ENCODE measurements around the gene CHST11. TPM values are rescaled to one million over a fixed set of nuclear protein-coding genes. Genes with fewer than 3 reads are reported as not detected.

Gene CHST11
- total and polyA plus RNA-seq, 10 of the 15 experiments (the other 5 are each of a cell fraction or from before 2014, with no cell fraction given), result 1.9 to 38.1 (median 17.2) TPM

DNA sequence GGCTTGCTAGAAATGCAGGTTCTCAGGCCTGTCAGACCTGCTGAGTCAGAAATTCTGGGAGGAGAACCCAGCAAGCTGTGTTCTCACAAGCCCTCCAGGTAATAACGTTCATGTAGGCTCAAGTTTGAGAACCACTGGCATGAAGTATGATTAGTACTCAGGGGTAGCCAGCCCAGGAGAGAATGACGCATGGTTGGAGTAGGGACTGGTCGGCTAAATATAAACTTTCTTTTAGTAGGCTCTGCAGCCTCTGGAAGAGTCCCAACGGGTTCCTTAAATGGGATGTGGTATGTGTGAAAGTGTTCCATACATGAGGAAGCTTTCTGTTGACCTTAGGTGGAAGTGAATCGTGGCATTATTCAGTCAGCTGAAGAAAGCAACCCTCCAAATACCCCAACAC lies 292.0 kb downstream of the CHST11 start:
- DNase-seq (ENCODE audit: low read depth, low spot score) (no peak), ATAC-seq (no peak), FAIRE-seq (no peak)
- Histone ChIP-seq H4K20me1 (ENCODE audit: control insufficient read depth, insufficient read depth) (no peaks in the 10 kb centered on the region), H3K9ac (ENCODE audit: control insufficient read depth, insufficient read depth, low read length) (no peak overlapping the region), H3K9me3 (replicated peaks; ENCODE audit: control insufficient read depth, insufficient read depth, low read length) (no peaks in the 10 kb centered on the region; the same call in 2 of the 3 replicates), H3K4me1 (ENCODE audit: control insufficient read depth, insufficient read depth, low read length) (peaks cover 30% of the 10 kb centered on the region), H3K4me3 (no peak overlapping the region), H3K79me2 (ENCODE audit: control insufficient read depth, insufficient read depth, low read length) (peaks cover 5% of the 10 kb centered on the region), H3K36me3 (ENCODE audit: control insufficient read depth in 2 of 2, insufficient read depth in 2 of 2, low read length in 1 of 2) (no peaks in the 10 kb centered on the region), H3K4me2 (ENCODE audit: control insufficient read depth, insufficient read depth) (no peak overlapping the region), H3K27ac (ENCODE audit: control insufficient read depth, insufficient read depth) (no peak overlapping the region), H3K27me3 (replicated peaks in 1 of 2; ENCODE audit: control insufficient read depth in 2 of 2, insufficient read depth in 2 of 2, low read length in 1 of 2) (no peaks in the 10 kb centered on the region), H2AFZ (ENCODE audit: control insufficient read depth, low read depth, low read length) (no peak overlapping the region)
- intact Hi-C loops (cut with micrococcal nuclease; ENCODE audit: unreplicated experiment), result no loop called here
- SMC1A ChIA-PET (ENCODE audit: uncharacterized antibody, unreplicated experiment), result interaction anchor here (0.8 to 4.0 kb wide), 6 partner anchors 9 to 367 kb away, joined by 3 to 21 read pairs (median 4); no protein-coding TSS in a partner anchor
- BruUV-seq (replicated peaks), result no TSS peak
- RAD21 ChIA-PET (ENCODE audit: unreplicated experiment), result interaction anchor here (2.4 kb wide), 1 partner anchor 367 kb away, joined by 10 read pairs; no protein-coding TSS in a partner anchor
- CTCF ChIA-PET, result interaction anchor here (1.0 to 2.2 kb wide), 4 partner anchors 10 to 367 kb away, joined by 3 to 8 read pairs (median 4); no protein-coding TSS in a partner anchor
- TF ChIP-seq SRF (IDR thresholded peaks at IDR 0.05; ENCODE audit: low read depth in 2 of 2, low read length in 2 of 2), result no peak
- no peak for TF ChIP-seq NFYA (IDR thresholded peaks at IDR 0.05; ENCODE audit: borderline replicate concordance, low read depth, low read length)
- no peak for TF ChIP-seq ETV6 (conservative IDR thresholded peaks at IDR 0.05 in 1 of 2, IDR thresholded peaks at IDR 0.05 in 1 of 2; ENCODE audit: borderline replicate concordance in 1 of 2, low read depth in 1 of 2)
- no peak for TF ChIP-seq GATAD2B (conservative IDR thresholded peaks at IDR 0.05; ENCODE audit: low read depth)
- no peak for TF ChIP-seq ATF7 (IDR thresholded peaks at IDR 0.05; ENCODE audit: low read depth)
- no peak for TF ChIP-seq SIX5 (IDR thresholded peaks at IDR 0.05; ENCODE audit: low read depth, low read length, severe bottlenecking)
- TF ChIP-seq TCF7 (IDR thresholded peaks at IDR 0.05; ENCODE audit: borderline replicate concordance), result no peak
- TF ChIP-seq, protein P1, sequence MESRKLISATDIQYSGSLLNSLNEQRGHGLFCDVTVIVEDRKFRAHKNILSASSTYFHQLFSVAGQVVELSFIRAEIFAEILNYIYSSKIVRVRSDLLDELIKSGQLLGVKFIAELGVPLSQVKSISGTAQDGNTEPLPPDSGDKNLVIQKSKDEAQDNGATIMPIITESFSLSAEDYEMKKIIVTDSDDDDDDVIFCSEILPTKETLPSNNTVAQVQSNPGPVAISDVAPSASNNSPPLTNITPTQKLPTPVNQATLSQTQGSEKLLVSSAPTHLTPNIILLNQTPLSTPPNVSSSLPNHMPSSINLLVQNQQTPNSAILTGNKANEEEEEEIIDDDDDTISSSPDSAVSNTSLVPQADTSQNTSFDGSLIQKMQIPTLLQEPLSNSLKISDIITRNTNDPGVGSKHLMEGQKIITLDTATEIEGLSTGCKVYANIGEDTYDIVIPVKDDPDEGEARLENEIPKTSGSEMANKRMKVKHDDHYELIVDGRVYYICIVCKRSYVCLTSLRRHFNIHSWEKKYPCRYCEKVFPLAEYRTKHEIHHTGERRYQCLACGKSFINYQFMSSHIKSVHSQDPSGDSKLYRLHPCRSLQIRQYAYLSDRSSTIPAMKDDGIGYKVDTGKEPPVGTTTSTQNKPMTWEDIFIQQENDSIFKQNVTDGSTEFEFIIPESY (IDR thresholded peaks at IDR 0.05), result no peak
- no peak for TF ChIP-seq MYC (IDR thresholded peaks at IDR 0.05; ENCODE audit: insufficient read depth, insufficient read length, insufficient replicate concordance, low read length, severe bottlenecking)
- TF ChIP-seq, protein P2, sequence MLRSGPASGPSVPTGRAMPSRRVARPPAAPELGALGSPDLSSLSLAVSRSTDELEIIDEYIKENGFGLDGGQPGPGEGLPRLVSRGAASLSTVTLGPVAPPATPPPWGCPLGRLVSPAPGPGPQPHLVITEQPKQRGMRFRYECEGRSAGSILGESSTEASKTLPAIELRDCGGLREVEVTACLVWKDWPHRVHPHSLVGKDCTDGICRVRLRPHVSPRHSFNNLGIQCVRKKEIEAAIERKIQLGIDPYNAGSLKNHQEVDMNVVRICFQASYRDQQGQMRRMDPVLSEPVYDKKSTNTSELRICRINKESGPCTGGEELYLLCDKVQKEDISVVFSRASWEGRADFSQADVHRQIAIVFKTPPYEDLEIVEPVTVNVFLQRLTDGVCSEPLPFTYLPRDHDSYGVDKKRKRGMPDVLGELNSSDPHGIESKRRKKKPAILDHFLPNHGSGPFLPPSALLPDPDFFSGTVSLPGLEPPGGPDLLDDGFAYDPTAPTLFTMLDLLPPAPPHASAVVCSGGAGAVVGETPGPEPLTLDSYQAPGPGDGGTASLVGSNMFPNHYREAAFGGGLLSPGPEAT (IDR thresholded peaks at IDR 0.05; ENCODE audit: low read depth), result no peak
- no peak for TF ChIP-seq ZNF207 (IDR thresholded peaks at IDR 0.05; ENCODE audit: borderline replicate concordance)
- TF ChIP-seq NFXL1 (IDR thresholded peaks at IDR 0.05; ENCODE audit: borderline replicate concordance), result no peak
- no peak for TF ChIP-seq EZH2 (IDR thresholded peaks at IDR 0.05; ENCODE audit: borderline replicate concordance, control insufficient read depth, low read depth, low read length)
- TF ChIP-seq NFYB (IDR thresholded peaks at IDR 0.05; ENCODE audit: insufficient read depth, low read depth, low read length), result no peak
- TF ChIP-seq, protein P3, sequence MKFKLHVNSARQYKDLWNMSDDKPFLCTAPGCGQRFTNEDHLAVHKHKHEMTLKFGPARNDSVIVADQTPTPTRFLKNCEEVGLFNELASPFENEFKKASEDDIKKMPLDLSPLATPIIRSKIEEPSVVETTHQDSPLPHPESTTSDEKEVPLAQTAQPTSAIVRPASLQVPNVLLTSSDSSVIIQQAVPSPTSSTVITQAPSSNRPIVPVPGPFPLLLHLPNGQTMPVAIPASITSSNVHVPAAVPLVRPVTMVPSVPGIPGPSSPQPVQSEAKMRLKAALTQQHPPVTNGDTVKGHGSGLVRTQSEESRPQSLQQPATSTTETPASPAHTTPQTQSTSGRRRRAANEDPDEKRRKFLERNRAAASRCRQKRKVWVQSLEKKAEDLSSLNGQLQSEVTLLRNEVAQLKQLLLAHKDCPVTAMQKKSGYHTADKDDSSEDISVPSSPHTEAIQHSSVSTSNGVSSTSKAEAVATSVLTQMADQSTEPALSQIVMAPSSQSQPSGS (IDR thresholded peaks at IDR 0.05; ENCODE audit: low read length), result no peak
- no peak for TF ChIP-seq HDGF (IDR thresholded peaks at IDR 0.05)
- TF ChIP-seq, protein P4, sequence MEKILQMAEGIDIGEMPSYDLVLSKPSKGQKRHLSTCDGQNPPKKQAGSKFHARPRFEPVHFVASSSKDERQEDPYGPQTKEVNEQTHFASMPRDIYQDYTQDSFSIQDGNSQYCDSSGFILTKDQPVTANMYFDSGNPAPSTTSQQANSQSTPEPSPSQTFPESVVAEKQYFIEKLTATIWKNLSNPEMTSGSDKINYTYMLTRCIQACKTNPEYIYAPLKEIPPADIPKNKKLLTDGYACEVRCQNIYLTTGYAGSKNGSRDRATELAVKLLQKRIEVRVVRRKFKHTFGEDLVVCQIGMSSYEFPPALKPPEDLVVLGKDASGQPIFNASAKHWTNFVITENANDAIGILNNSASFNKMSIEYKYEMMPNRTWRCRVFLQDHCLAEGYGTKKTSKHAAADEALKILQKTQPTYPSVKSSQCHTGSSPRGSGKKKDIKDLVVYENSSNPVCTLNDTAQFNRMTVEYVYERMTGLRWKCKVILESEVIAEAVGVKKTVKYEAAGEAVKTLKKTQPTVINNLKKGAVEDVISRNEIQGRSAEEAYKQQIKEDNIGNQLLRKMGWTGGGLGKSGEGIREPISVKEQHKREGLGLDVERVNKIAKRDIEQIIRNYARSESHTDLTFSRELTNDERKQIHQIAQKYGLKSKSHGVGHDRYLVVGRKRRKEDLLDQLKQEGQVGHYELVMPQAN (conservative IDR thresholded peaks at IDR 0.05), result no peak
- TF ChIP-seq MTA2 (IDR thresholded peaks at IDR 0.05; ENCODE audit: low read depth), result no peak
- WGBS (ENCODE audit: insufficient coverage, insufficient replicate concordance, low lambda C conversion rate, missing lambda C conversion rate), result 51% methylated on average over 5 of the region's 5 CpGs
- in situ Hi-C loops (cut with MboI), result no loop called here
- POLR2A ChIA-PET, result no interaction called here
